GM12873 (cell line): ENCODE measurements around the gene POLRMT.

Experiments
- CTCF ChIP-seq: IDR thresholded peaks from 2 replicates; pipeline ENCODE4 v1.5.1; 2012; ENCODE audit warnings: low read depth, mild to moderate bottlenecking, moderate library complexity, low read length, control low read depth; ENCODE audit not compliant: insufficient read depth; ENCODE audit errors: missing control alignments

Gene POLRMT

GRCh38 chr19:658916-659839, 25.8 kb upstream of the POLRMT start:
- TF ChIP-seq CTCF, result no peak

GRCh38 chr19:658059-658839, 24.9 kb upstream of the POLRMT start:
- no peak for TF ChIP-seq CTCF

GRCh38 chr19:657611-658010, 24.3 kb upstream of the POLRMT start:
- no peak for TF ChIP-seq CTCF

- TF ChIP-seq CTCF, result no peak
Observed at GRCh38 chr19:656751-657559, 23.6 kb upstream of the POLRMT start.

GRCh38 chr19:655691-656090, 22.4 kb upstream of the POLRMT start:
- no peak for TF ChIP-seq CTCF

GRCh38 chr19:653425-653824, 20.1 kb upstream of the POLRMT start:
- TF ChIP-seq CTCF, result no peak
